Fibroblast of the conjunctiva (primary cell): ENCODE results near the gene RAB3C.

Experiments used
- DNase-seq: peaks from one replicate; pipeline ENCODE4 v3.0.0-alpha.2; 2010; ENCODE audit warnings: low read depth

RAB3C gene

GRCh38 chr5:58773744-58774441 is 191.0 kb downstream of the RAB3C start:
- DNase-seq = no peak

- no peak for DNase-seq
Measured at GRCh38 chr5:58774937-58775336, 192.1 kb downstream of the RAB3C start.

GRCh38 chr5:58775701-58776262 is 192.9 kb downstream of the RAB3C start:
- DNase-seq = no peak

- DNase-seq = no peak
Measured at GRCh38 chr5:58776559-58776958, 193.7 kb downstream of the RAB3C start.

DNA sequence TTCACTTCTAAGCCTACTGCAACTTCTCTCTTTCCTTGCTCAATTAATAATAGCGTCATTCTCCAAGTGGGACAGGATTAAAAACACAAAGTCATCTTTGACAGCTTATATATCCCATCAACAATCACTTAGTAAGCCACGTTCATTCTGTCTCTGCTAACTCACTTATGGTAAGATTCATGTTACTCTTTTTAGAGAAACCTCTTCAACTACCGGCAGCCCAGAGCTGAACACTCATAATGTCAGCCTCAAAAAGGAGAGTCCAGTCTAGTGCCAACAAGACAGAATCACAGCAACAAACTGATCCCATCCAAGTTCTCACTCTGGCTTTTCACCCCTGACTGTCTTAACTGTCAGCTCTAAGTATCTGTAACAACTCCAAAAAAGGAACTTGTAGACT is 196.0 kb downstream of the RAB3C start:
- no peak for DNase-seq

GRCh38 chr5:58786035-58786434 is 203.2 kb downstream of the RAB3C start:
- no peak for DNase-seq

DNA sequence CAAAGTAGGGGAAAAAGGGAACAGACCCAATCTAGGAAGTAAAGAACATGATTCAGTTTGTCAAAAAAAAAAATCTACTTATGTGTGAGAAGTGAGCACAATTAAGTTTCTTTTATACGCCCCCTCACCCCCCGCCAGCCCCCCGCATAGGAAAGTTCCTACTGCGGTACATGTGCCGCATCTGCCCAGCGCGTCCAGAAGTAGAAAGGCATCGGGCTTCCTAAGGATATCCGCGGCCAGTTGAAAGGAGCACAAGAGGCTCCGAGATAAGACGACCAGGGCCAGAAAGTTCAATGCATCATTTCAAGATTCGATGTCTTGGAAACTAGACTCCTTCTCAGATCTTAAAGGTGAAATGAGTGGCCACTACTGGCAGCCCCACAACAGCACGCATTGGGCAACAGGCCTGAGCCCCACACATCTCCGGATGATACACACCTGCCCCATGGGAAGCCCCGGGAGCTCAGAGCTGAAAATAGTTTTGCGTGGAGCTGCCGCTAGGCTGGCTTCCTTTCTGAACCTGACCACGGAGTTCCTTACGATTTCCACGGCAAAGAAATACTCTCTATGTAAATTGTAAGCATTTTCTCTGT is 203.9 kb downstream of the RAB3C start:
- no peak for DNase-seq

GRCh38 chr5:58787987-58788386 is 205.1 kb downstream of the RAB3C start:
- DNase-seq = no peak

- no peak for DNase-seq
Measured at GRCh38 chr5:58793888-58794657, 211.2 kb downstream of the RAB3C start.

- no peak for DNase-seq
Measured at GRCh38 chr5:58794875-58795274, 212.0 kb downstream of the RAB3C start.

DNA sequence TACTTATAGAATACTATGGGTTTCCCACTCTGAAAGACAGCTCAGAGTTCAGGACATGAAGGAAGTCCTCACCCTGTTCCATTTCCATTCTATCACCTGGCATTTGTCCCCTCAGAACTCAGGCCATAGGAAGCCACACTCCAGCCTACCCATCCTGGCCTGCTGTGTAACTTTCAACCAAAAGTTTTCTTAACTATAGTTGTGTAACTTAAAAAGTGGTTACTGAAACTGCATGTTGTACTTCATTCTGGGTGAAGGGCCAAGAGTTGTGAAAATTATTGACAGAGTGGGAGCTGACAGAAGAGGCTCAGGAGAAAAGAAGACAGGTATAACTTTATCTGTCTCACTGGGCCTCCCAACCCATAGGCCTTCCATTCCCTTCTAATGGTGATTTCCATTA is 212.5 kb downstream of the RAB3C start:
- DNase-seq = no peak

DNA sequence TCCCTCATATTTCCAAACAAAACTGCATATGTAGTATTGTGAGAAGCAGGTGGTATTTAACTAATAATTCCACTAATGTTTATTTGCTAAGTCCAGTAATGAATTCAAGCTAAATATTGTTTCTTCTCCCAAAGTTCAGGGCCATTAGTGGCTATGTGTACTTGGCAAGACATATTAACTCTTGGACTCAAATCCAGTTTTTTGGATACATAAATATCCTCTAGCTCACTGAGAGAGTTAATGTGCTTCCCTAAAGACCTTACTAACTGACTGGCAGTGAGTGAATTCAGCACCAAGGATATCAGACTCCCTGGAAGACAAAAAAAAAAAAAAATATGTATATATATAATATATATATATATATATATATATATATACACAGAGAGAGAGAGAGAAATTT is 214.1 kb downstream of the RAB3C start:
- no peak for DNase-seq

GRCh38 chr5:58800356-58800755 is 217.5 kb downstream of the RAB3C start:
- no peak for DNase-seq

DNA sequence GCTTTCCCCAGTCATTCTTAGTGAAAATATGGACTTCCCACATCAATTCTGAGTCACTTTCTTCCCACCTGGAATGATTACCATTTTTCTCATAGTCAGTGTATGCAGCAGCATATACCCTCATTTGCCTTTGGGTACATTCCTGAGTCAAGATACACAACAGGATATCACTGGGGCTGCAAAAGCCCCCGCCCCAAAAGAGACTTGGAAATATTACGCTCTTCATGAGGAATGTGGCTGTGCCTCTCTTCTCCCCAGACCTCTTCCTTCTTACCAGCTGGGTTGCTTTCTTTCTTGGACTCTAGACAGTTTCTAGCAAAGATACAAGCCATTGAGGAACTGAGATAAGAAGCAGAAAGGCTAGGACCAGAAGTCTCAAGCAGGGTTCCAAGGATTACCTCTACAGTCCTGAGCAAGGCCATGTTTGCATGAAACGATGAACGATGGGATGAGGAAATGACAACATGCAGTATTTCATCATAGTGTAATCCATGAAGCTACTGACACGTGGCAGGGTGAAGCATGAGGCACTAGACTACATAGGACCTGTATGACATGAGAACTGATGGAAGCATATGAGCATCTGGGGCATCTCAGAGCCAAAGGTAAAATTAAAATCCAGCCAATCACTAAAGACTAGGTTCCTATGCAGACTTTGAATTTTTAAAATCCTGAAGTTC is 218.1 kb downstream of the RAB3C start:
- no peak for DNase-seq

GRCh38 chr5:58803056-58803455 is 220.2 kb downstream of the RAB3C start:
- DNase-seq = no peak

- DNase-seq = no peak
Measured at GRCh38 chr5:58804291-58804690, 221.4 kb downstream of the RAB3C start.

DNA sequence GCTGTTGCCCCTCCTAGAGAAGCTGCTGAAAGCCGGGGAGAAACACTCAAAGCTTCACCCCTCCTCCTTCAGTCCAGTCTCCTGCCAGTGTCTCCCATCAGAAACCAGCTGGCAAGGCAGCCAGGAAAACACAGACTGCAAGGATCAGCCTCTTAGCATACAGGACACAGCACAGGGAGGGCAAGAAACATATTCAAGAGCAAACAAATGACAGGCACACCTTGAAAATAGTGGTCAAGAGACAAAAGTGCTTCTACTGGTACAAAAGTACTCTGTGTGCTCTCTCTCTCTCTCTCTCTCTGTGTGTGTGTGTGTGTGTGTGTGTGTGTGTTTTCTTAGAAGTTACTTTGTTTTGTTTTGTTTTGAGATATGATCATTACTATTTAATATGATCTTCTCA is 227.2 kb downstream of the RAB3C start:
- DNase-seq = no peak

DNA sequence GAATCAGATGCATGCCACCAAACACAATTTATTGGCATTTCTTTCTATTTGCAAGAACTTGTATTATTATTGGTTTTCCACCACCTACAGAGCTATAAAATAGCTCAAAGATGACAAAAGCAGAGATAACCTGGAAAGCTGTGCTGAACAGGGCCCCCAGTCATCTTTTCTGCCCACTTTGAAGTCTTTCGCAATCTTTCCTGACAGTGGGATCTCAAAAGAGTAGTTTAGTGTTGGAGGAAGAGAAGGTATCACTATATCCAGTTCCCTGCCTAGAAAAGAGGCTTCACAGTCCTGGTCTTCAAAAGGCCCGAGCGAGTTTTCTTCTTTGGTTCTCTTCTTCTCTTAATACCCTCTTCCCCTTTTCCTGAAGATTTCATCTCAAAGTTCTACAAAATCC is 231.0 kb downstream of the RAB3C start:
- DNase-seq = no peak

DNA sequence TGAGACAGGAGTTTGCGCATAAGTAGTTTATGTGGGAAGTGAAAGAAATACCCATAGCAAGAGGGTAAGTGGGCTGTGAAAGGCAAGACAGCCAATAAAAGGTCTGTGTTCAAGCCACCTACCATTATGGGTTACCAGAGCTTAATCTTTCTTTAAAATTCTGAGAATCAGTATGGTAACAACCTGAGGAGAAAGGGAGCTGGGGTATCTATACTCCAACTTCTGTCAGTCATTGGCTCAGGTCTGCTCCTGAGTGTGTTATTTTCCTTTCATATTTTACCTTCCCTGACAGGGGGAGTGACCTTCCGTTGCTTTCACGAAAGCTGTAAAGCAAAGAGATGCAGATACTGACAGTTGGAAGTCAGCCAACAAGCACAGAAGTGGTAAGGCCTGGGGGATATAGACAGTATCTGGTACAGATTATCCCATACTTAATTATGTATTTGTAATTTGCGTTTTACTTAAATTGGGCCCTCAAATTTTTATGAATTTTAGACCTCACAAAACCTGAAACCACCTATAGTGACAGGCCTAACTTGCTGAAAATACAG is 233.4 kb downstream of the RAB3C start:
- no peak for DNase-seq

DNA sequence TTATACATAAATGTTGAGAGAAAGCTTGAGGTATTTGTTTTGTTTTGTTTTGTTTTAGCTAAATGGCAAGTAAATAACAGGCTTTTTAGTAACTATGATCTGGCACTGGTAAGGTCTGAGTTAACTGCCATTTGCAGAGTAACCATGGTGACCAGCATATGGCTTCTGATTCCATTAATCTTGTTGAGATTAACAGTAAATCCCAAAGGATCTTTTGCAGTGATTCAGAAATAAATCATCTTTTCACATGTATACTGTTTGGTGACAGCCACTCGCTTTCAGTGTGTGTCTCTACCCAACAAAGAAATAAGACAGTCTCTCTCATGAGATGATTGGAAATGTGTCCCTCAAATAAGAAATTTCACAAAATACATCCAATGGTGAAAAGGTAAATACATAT is 235.6 kb downstream of the RAB3C start:
- DNase-seq = no peak

- DNase-seq = no peak
Measured at GRCh38 chr5:58825441-58825840, 242.6 kb downstream of the RAB3C start.

DNA sequence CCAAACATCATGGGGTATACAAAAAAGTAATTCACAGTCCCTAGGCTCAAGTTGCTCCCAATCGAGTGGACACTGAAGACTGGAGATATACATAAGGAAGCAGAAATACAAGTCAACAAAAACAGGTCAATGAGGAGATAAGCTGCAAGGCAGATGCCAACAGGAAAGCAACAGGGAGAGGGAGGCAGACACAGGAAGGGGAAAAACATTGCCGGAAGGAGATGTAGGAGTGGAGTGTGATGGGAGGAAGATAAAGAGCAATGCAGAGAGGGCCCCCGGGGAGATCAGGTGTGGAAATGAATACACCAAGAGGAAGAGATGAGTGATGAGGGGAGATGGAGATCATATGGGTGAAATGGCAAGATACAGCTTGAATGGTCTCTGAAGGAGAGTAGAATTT is 243.0 kb downstream of the RAB3C start:
- no peak for DNase-seq
